HepG2 (cell line): ENCODE measurements around the gene ZSWIM6. TPM values are rescaled to one million over a fixed set of nuclear protein-coding genes. Genes with fewer than 3 reads are reported as not detected.

Source experiments
- ATAC-seq: fragments of 200-7000 bp; cut with Tn5 transposase; 3 replicates; pipeline ENCODE4 v1.9.1; 2020; ENCODE audit warnings: mild to moderate bottlenecking, moderate library complexity
- BruUV-seq: library from RNA; stranded (reverse); fragments of 400-500 nt; replicated peaks from 2 replicates; lab custom pipeline; 2021; lab: Mats Ljungman, UMichigan
- CTCF ChIA-PET: fragments of 300-600 bp; formaldehyde crosslinking; extraction: SDS; loops from one replicate; lab custom pipeline; 2021; ENCODE audit warnings: low total read pairs, inconsistent platforms, low intra/inter-chr PET ratio; lab: Yijun Ruan, JAX
- POLR2A ChIA-PET: fragments of 350-600 bp; sonication (Branson Sonifier 250); formaldehyde crosslinking; loops from one replicate; lab custom pipeline; 2020; ENCODE audit warnings: antibody characterized with exemption, inconsistent platforms; lab: Yijun Ruan, JAX
- DNase-seq: peaks from one replicate; pipeline ENCODE4 v3.0.0-alpha.2; 2015; ENCODE audit warnings: low spot score
- FAIRE-seq: peaks from 3 replicates; lab custom pipeline; 2011; peaks lifted over from hg19 to GRCh38; lab: Jason Lieb, UNC
- H2AFZ ChIP-seq: one replicate; pipeline ENCODE4 v1.6.1; 2011; ENCODE audit warnings: low read length, inconsistent platforms
- H3K27ac ChIP-seq: fragments of 300-600 bp; 3 replicates; pipeline ENCODE4 v1.8.0; 2011; ENCODE audit warnings: mixed run types, mild to moderate bottlenecking, mixed read lengths, low read length, inconsistent platforms; ENCODE audit not compliant: insufficient read depth; ENCODE audit errors: extremely low read length
- H3K27me3 ChIP-seq, 2 experiments: fragments of 200-600 bp in 1 of 2; 2 replicates in 1 of 2; 3 replicates in 1 of 2; pipeline versions ENCODE4 v1.6.0 to v1.8.0; 2011; ENCODE audit warnings: low read length in 2 of 2, mild to moderate bottlenecking in 2 of 2, moderate library complexity in 2 of 2, inconsistent platforms in 1 of 2; ENCODE audit not compliant: insufficient read depth in 2 of 2, control insufficient read depth in 1 of 2
- H3K36me3 ChIP-seq, 2 experiments: fragments of 200-600 bp in 1 of 2; replicated peaks in 1 of 2; 2 replicates in 1 of 2; 3 replicates in 1 of 2; pipeline versions ENCODE4 v1.5.1 to v1.8.0; 2011; ENCODE audit warnings: low read length in 2 of 2, inconsistent platforms in 1 of 2; ENCODE audit not compliant: insufficient read depth in 2 of 2, control insufficient read depth in 1 of 2
- H3K4me1 ChIP-seq: 2 replicates; pipeline ENCODE4 v1.5.1; 2012; ENCODE audit warnings: low read length, inconsistent platforms; ENCODE audit not compliant: insufficient read depth
- H3K4me2 ChIP-seq: 2 replicates; pipeline ENCODE4 v1.6.0; 2011; ENCODE audit warnings: low read depth, low read length, inconsistent platforms
- H3K4me3 ChIP-seq, 3 experiments: fragments of 200-600 bp in 1 of 3; sonication (generic), shearing (Covaris generic) in 1 of 3; replicated peaks in 1 of 3; 2 replicates each; pipeline ENCODE4 v1.5.1; 2011 to 2016; ENCODE audit warnings: low read length in 3 of 3, inconsistent platforms in 2 of 3, low read depth in 2 of 3, mild to moderate bottlenecking in 2 of 3, control low read depth in 1 of 3, mixed read lengths in 1 of 3; ENCODE audit not compliant: insufficient read depth in 1 of 3
- H3K79me2 ChIP-seq: one replicate; pipeline ENCODE4 v1.6.1; 2011; ENCODE audit warnings: low read length, inconsistent platforms; ENCODE audit not compliant: insufficient read depth
- H3K9ac ChIP-seq: 2 replicates; pipeline ENCODE4 v1.6.0; 2011; ENCODE audit warnings: mild to moderate bottlenecking, low read depth, low read length, inconsistent platforms; ENCODE audit not compliant: insufficient read depth
- H3K9me3 ChIP-seq: 2 replicates; pipeline ENCODE4 v1.5.1; 2012; ENCODE audit warnings: mild to moderate bottlenecking, low read length
- H4K20me1 ChIP-seq: 2 replicates; pipeline ENCODE4 v1.6.0; 2011; ENCODE audit warnings: inconsistent platforms, mild to moderate bottlenecking, low read length, moderate library complexity; ENCODE audit not compliant: insufficient read depth
- DPF2 ChIP-seq: sonication (generic); formaldehyde crosslinking; IDR thresholded peaks from 2 replicates; pipeline ENCODE4 v1.4.0; 2020; ENCODE audit warnings: mild to moderate bottlenecking, low read depth, missing genetic modification reagents, borderline replicate concordance
- HOXA7 ChIP-seq: sonication (generic); formaldehyde crosslinking; IDR thresholded peaks from 2 replicates; pipeline ENCODE4 v1.8.1; 2022; ENCODE audit warnings: mild to moderate bottlenecking, missing genetic modification reagents, moderate library complexity
- MZF1 ChIP-seq: sonication (generic); formaldehyde crosslinking; IDR thresholded peaks from 2 replicates; pipeline ENCODE4 v1.8.1; 2023; ENCODE audit warnings: mild to moderate bottlenecking, missing genetic modification reagents, borderline replicate concordance
- NR2C2 ChIP-seq: sonication (generic); formaldehyde crosslinking; IDR thresholded peaks from 2 replicates; pipeline ENCODE4 v1.4.0; 2020; ENCODE audit warnings: missing genetic modification reagents, mild to moderate bottlenecking, moderate library complexity, borderline replicate concordance
- NR2F6 ChIP-seq, 2 experiments: IDR thresholded peaks; 2 replicates each; pipeline ENCODE4 v1.6.1; 2016; ENCODE audit warnings: antibody characterized with exemption in 1 of 2, mild to moderate bottlenecking in 1 of 2
- PCBP2 ChIP-seq: fragments of 200-400 bp; formaldehyde crosslinking; optimal IDR thresholded peaks from 2 replicates; pipeline ENCODE3; 2018; ENCODE audit warnings: low read length, low read depth; ENCODE audit not compliant: poor library complexity, severe bottlenecking
- POLR2AphosphoS5 ChIP-seq: IDR thresholded peaks from 2 replicates; pipeline ENCODE4 v1.6.1; 2012; ENCODE audit warnings: low read depth, low read length
- RERE ChIP-seq: IDR thresholded peaks from 2 replicates; pipeline ENCODE4 v1.6.1; 2016; ENCODE audit warnings: low read depth, missing genetic modification reagents, missing compliant biosample characterization
- ZNF136 ChIP-seq: sonication (generic); formaldehyde crosslinking; IDR thresholded peaks from 2 replicates; pipeline ENCODE4 v1.8.1; 2022; ENCODE audit warnings: low read depth, mild to moderate bottlenecking, moderate library complexity, missing genetic modification reagents
- ZNF207 ChIP-seq: fragments of 450-650 bp; IDR thresholded peaks from 2 replicates; pipeline ENCODE4 v1.6.1; 2016; ENCODE audit warnings: antibody characterized with exemption, borderline replicate concordance
- ZNF746 ChIP-seq: sonication (generic); formaldehyde crosslinking; IDR thresholded peaks from 2 replicates; pipeline ENCODE4 v1.8.0; 2022; ENCODE audit warnings: mild to moderate bottlenecking, missing genetic modification reagents
- ZNF770 ChIP-seq: sonication (generic); formaldehyde crosslinking; IDR thresholded peaks from 2 replicates; pipeline ENCODE4 v1.5.0; 2020; ENCODE audit warnings: mild to moderate bottlenecking, missing genetic modification reagents
- ZNF780A ChIP-seq: sonication (generic); formaldehyde crosslinking; IDR thresholded peaks from 2 replicates; pipeline ENCODE4 v1.8.0; 2022; ENCODE audit warnings: mild to moderate bottlenecking, missing genetic modification reagents, moderate library complexity
- ZNF782 ChIP-seq: sonication (generic); formaldehyde crosslinking; IDR thresholded peaks from 2 replicates; pipeline ENCODE4 v1.4.0; 2020; ENCODE audit warnings: missing genetic modification reagents, mild to moderate bottlenecking, borderline replicate concordance
- ZSCAN31 ChIP-seq: sonication (generic); formaldehyde crosslinking; IDR thresholded peaks from 2 replicates; pipeline ENCODE4 v1.5.0; 2020; ENCODE audit warnings: low read depth, mild to moderate bottlenecking, missing genetic modification reagents
- whole genome bisulfite sequencing: methylation state at CpG from one replicate; pipeline ENCODE4 v1.1.6; 2017; ENCODE audit warnings: low lambda C conversion rate; 5-methylcytosine and 5-hydroxymethylcytosine counted together
- in situ Hi-C: cut with HindIII; loops from 2 replicates; pipeline ENCODE4 v1.10.0; 2017; ENCODE audit warnings: low pct_unique_long_range_greater_than_20kb; ENCODE audit not compliant: extremely low pct_ligation_motif_present
- intact Hi-C: fragments of 100-400 bp; cut with micrococcal nuclease; formaldehyde crosslinking; loops from one replicate; pipeline ENCODE4 v1.10.0; 2022; ENCODE audit not compliant: unreplicated experiment
- polyA plus RNA-seq, 8 experiments: library from polyadenylated mRNA; depleted of rRNA in 3 of 8; stranded (reverse) in 7 of 8; unstranded in 1 of 8; fragments of >200 nt; fragmentation: Illumina TruSeq in 4 of 8; extraction: Trizol in 4 of 8; gene quantifications; 2 replicates each; pipeline versions ENCODE4 v1.2.1 to v1.2.3, GENCODE V29; 2011 to 2016; ENCODE audit warnings: low read depth in 4 of 8, missing spikeins in 1 of 8, mixed read lengths in 1 of 8; ENCODE audit not compliant: insufficient read depth in 1 of 8
- total RNA-seq, 5 experiments: library from RNA; depleted of rRNA; stranded (reverse); fragments of >200 nt; fragmentation: Illumina TruSeq; extraction: Trizol; gene quantifications; 2 replicates each; pipeline ENCODE4 v1.2.3, GENCODE V29; 2016; ENCODE audit warnings: low read depth in 1 of 5

Gene ZSWIM6
- total and polyA plus RNA-seq, 2 of the 13 experiments (the other 11 are each of a cell fraction or from before 2014, with no cell fraction given), result 0.82 to 1.9 TPM

GRCh38 chr5:61313960-61314681 lies 17.9 kb upstream of the ZSWIM6 start:
- H3K27ac ChIP-seq, result no peak overlapping the region
- H3K4me2 ChIP-seq, result no peak overlapping the region
- TF ChIP-seq ZSCAN31 (CRISPR knock-in tag), result no peak
- no peak for TF ChIP-seq HOXA7 (CRISPR knock-in tag)
- no peak for TF ChIP-seq POLR2AphosphoS5
- TF ChIP-seq ZNF136, result no peak
- no peak for TF ChIP-seq ZNF746 (CRISPR knock-in tag)
- TF ChIP-seq RERE (CRISPR knock-in tag), result no peak
- TF ChIP-seq ZNF780A (CRISPR knock-in tag), result no peak
- no peak for TF ChIP-seq DPF2 (CRISPR knock-in tag)
- no peak for TF ChIP-seq NR2F6 (IDR thresholded peaks at IDR 0.05)
- no peak for TF ChIP-seq NR2F6 (CRISPR knock-in tag; IDR thresholded peaks at IDR 0.05)
- TF ChIP-seq ZNF207, result no peak
- TF ChIP-seq MZF1, result no peak
- no peak for TF ChIP-seq ZNF782 (CRISPR knock-in tag)
- TF ChIP-seq PCBP2, result no peak
- no peak for TF ChIP-seq ZNF770 (CRISPR knock-in tag)
- TF ChIP-seq NR2C2, result no peak
- BruUV-seq, result no TSS peak
- DNase-seq (no peak), ATAC-seq (no peak), FAIRE-seq (no peak)
- H3K4me1 ChIP-seq, result no peaks in the 10 kb centered on the region
- peaks cover 0 to 4% of the 10 kb centered on the region in 2 experiments; a peak in 1 of 5 replicates for H3K27me3 ChIP-seq
- no peaks in the 10 kb centered on the region for H4K20me1 ChIP-seq
- no peaks in the 10 kb centered on the region for H3K9me3 ChIP-seq
- H3K4me3 ChIP-seq, result no peak overlapping the region
- CTCF ChIA-PET, result no interaction called here
- H3K9ac ChIP-seq, result no peak overlapping the region
- H3K36me3 ChIP-seq, result no peaks in the 10 kb centered on the region
- intact Hi-C loops, result no loop called here
- H2AFZ ChIP-seq, result no peak overlapping the region
- POLR2A ChIA-PET, result no interaction called here
- H3K79me2 ChIP-seq, result no peaks in the 10 kb centered on the region
- WGBS, result 43% methylated on average over 1 of the region's 1 CpG
- in situ Hi-C loops, result no loop called here
